OCI-LY1 (cell line): ENCODE data around the gene PTPN13.

Source experiments
- EZH2 ChIP-seq: fragments of 200-600 bp; sonication (generic), shearing (Covaris generic); IDR thresholded peaks from 2 replicates; pipeline ENCODE4 v1.8.0; 2017; ENCODE audit warnings: borderline replicate concordance, mixed run types, mild to moderate bottlenecking, antibody characterized with exemption, low read length, moderate library complexity, mixed read lengths
- TF ChIP-seq, protein P1 (sequence below): fragments of 200-600 bp; sonication (generic), shearing (Covaris generic); IDR thresholded peaks from 2 replicates; pipeline ENCODE4 v1.5.1; 2017; ENCODE audit warnings: mild to moderate bottlenecking, antibody characterized with exemption, low read length, moderate library complexity, mixed read lengths

DNA sequence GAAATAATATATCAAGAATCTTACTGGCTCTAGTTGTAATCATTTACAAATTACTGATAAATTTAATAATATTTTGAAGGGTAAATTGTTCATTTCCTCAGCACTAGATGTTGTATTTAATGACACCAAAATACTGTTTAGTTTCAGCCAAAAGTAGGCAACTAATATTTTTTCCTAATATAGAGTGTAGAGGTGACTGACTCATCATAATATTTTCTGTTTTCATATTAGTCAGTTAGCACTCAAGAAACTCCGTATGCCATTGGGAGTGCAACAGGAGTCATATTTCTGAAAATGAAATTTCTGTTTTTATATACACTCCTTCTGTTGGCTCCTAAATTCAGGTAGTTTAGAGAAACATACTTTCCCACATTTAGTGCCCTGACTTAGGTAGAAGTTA is 36.6 kb upstream of the PTPN13 start:
- TF ChIP-seq, protein P1, sequence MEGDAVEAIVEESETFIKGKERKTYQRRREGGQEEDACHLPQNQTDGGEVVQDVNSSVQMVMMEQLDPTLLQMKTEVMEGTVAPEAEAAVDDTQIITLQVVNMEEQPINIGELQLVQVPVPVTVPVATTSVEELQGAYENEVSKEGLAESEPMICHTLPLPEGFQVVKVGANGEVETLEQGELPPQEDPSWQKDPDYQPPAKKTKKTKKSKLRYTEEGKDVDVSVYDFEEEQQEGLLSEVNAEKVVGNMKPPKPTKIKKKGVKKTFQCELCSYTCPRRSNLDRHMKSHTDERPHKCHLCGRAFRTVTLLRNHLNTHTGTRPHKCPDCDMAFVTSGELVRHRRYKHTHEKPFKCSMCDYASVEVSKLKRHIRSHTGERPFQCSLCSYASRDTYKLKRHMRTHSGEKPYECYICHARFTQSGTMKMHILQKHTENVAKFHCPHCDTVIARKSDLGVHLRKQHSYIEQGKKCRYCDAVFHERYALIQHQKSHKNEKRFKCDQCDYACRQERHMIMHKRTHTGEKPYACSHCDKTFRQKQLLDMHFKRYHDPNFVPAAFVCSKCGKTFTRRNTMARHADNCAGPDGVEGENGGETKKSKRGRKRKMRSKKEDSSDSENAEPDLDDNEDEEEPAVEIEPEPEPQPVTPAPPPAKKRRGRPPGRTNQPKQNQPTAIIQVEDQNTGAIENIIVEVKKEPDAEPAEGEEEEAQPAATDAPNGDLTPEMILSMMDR = no peak
- TF ChIP-seq EZH2 = no peak
